ENCODE measurements around the gene INPP5J.
"Not testable (repeated sequence)": the region's sequence is repeated elsewhere in the genome, so short reads cannot be mapped to it uniquely, and the experiment has no call there.

Gene INPP5J

GRCh38 chr22:31153357-31153756 is 30.6 kb downstream of the INPP5J start:
- FAIRE-seq: no peak

GRCh38 chr22:31154975-31155374 is 32.2 kb downstream of the INPP5J start:
- FAIRE-seq: no peak

- FAIRE-seq: no peak
Measured at GRCh38 chr22:31155422-31155821, 32.7 kb downstream of the INPP5J start.

DNA sequence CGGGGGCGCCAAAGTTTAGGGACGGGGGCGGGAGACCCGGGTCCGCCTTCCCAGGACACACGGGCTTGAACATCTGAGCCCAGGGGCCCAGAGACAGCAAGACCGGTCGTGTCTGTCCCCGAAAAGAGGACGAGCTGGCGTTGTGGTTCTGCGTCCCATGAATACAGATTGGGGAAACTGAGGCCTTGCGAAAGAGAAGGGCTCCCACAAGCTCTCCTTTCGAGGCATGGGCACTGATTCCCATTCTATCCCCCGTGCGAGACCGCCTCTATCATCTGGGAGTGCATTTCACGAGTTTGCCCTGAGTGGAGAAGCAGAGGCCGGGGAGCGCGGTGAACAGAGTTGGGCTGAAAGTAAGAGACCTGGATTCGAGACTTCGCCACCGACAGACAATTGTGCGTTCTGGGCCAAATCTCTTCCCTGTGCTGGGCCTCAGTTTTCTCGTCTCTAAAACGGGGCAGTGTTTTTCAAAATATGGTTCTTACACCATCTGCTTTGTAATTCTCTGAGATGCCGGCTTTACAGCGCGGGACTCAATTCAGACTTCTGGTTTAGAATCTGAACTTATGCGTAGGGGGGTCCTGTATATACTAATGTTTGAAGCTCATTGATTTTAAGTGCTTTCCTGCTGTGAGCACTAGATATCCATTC is 37.7 kb downstream of the INPP5J start:
- FAIRE-seq: no peak

- no peak for FAIRE-seq
Measured at GRCh38 chr22:31161386-31161785, 38.6 kb downstream of the INPP5J start.

- peak; percentile 14 for FAIRE-seq
Measured at GRCh38 chr22:31162015-31162765, 39.4 kb downstream of the INPP5J start.

DNA sequence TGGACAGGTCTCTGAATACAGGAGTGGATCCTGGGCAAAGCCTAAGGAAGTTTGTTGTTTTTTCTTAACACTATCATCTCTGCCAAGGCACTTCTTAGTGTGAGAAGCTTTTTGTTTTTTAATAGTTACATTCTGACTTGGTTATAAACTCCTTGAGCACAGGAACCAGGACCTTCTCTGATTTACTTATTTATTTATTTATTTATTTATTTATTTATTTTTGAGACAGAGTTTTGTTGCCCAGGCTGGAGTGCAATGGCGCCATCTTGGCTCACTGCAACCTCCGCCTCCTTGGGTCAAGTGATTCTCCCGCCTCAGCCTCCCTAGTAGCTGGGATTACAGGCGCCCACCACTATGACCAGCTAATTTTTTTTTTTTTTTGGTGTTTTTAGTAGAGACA is 48.2 kb downstream of the INPP5J start:
- no peak for FAIRE-seq

- not testable (repeated sequence) for FAIRE-seq
Measured at GRCh38 chr22:31171734-31172133, 49.0 kb downstream of the INPP5J start.

GRCh38 chr22:31173386-31174145 is 50.8 kb downstream of the INPP5J start:
- FAIRE-seq: no peak

DNA sequence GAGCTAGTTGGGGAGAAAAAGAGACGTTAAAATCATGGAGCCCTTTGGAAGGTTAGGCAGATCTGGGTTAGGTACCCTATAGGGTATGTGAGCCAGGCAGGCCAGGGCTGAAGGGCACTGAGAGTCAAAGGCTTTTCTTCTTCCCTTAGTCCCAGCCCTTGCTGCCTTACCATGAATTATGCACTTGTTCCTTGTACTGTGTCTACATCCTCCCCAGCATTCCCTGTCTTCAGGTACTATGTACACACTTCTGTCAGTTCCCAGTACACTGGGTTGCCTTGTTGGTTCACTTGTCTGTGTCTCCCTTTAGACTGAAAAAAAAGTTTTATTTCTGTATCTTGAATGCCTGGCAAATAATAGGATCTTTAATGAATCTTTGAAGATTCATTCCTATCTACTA is 54.2 kb downstream of the INPP5J start:
- no peak for FAIRE-seq

DNA sequence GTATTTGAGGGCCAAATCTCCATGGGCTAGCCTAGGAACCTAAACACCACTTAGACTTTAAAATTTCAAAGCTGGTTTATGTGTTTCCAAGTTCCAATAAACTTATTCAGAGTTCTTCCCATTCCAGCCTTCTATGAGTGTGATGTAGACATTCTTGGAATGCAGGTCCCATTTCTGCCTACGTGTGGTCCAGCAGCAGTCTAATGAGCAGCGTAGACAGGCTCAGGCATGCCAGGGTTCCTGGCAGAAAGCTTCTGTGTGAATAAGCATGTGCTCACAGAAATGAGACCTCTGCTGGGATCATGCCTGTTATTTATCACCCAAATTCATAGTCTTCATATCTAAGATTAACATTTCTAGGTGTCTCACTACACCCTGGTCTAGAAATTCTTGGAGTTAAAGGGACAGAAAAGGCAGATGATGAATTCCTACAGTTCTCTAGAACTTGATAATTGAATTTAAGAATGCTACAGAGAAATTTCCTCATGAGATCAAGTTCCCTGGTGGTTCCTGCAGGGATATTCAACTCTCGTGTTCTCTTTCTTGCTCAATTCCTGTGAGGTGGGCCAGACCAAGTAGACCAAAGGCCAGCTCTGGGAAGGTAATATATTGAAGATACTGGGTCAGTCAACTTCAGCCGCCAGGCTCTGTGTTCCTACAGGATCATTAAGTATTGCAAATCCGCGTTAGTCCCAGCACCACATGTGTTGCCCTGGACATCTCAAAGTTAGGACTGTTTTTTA is 54.8 kb downstream of the INPP5J start:
- FAIRE-seq: no peak

DNA sequence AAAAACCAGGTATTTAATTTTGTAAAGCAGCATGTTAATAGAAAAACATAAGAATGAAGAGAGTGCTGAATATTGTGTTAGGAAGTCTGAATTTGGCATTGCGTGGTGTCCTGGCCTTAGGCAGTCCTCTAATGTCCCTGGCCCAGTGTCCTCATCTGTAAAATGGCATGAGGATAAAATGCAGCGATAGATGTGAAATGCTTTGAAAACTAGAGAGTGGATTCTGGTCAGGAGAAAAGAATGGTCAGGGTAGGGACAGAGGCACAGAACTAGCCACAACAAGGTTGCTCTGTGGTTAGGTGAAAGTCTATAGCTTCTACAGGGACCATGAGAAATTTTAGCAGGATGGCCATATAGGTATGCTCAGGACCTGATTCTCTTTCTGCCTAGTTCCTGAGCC is 56.1 kb downstream of the INPP5J start:
- FAIRE-seq: no peak

DNA sequence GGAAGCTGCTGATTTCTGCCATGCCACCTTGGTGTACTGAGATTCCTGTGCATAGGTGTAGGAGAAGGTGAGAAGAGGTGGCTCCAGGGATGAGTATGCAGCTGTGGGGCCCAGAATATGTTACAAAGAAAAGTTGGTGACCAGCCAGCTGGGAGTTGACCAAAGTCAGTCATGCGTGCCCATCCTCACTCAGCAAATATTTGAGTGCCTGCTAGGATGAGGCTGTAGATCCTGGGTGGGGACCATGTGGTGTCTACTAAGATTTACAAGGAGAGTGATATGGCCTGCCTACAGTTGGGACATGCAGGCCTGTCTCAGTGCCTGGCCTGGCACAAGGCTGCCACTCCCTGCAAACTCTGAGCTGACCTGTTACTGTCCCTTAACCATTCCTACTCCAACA is 56.6 kb downstream of the INPP5J start:
- FAIRE-seq: no peak

GRCh38 chr22:31184015-31184414 is 61.2 kb downstream of the INPP5J start:
- no peak for FAIRE-seq
